ENCODE measurements around the gene SNX8. TPM values are rescaled to one million over a fixed set of nuclear protein-coding genes. Genes with fewer than 3 reads are reported as not detected.
A peak's percentile ranks its signal among the peaks of the same experiment; 100 is the strongest.

Gene SNX8
- total RNA-seq, 1 donor from 2014 or later = 15.6 TPM

GRCh38 chr7:2357571-2357970 lies 43.3 kb upstream of the SNX8 start:
- Mint-ChIP-seq H3K36me3 (ENCODE audit: insufficient read depth) (peaks cover 11% of the 10 kb centered on the region), H3K4me3 (ENCODE audit: low read depth) (no peak overlapping the region), H3K4me1 (ENCODE audit: low read depth) (peaks cover 18% of the 10 kb centered on the region), H3K9me3 (ENCODE audit: low read depth) (no peaks in the 10 kb centered on the region), H3K27ac (peak overlapping the region; percentile 9), H3K27me3 (no peaks in the 10 kb centered on the region)
- no peak for TF ChIP-seq CTCF (IDR thresholded peaks at IDR 0.05; ENCODE audit: unreplicated experiment)
- DNase-seq (ENCODE audit: low spot score, unreplicated experiment) = no peak

- peaks cover 8% of the 10 kb centered on the region for H3K36me3 Mint-ChIP-seq (ENCODE audit: insufficient read depth)
- no peak for TF ChIP-seq CTCF (IDR thresholded peaks at IDR 0.05; ENCODE audit: unreplicated experiment)
- no peaks in the 10 kb centered on the region for H3K27me3 Mint-ChIP-seq
- H3K9me3 Mint-ChIP-seq (ENCODE audit: low read depth) = no peaks in the 10 kb centered on the region
- DNase-seq (ENCODE audit: low spot score, unreplicated experiment) = no peak
- peaks cover 18% of the 10 kb centered on the region for H3K4me1 Mint-ChIP-seq (ENCODE audit: low read depth)
- peak overlapping the region; percentile 51 for H3K27ac Mint-ChIP-seq
- H3K4me3 Mint-ChIP-seq (ENCODE audit: low read depth) = peak overlapping the region; percentile 82
Observed at GRCh38 chr7:2357165-2357564, 42.9 kb upstream of the SNX8 start.

DNA sequence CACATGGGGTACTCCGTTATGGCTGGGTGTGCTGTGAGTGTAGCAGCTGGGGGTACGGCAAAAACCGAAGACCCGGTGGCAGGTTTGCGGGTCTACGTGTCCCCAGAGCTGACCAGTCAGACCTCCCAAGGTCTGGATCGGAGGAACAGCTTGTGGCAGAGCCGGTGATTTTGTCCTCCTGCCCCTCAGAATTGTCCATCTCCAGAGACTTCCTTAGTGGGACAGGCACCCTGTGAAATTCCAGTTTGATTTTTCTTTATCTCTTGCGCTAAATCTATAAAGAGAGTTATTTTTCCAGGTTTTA lies 41.4 kb upstream of the SNX8 start:
- peaks cover 18% of the 10 kb centered on the region for H3K4me1 Mint-ChIP-seq (ENCODE audit: low read depth)
- peak overlapping the region; percentile 91 for H3K27ac Mint-ChIP-seq
- H3K9me3 Mint-ChIP-seq (ENCODE audit: low read depth) = no peaks in the 10 kb centered on the region
- DNase-seq (ENCODE audit: low spot score, unreplicated experiment) = no peak
- no peaks in the 10 kb centered on the region for H3K27me3 Mint-ChIP-seq
- TF ChIP-seq CTCF (IDR thresholded peaks at IDR 0.05; ENCODE audit: unreplicated experiment) = no peak
- peaks cover 6% of the 10 kb centered on the region for H3K36me3 Mint-ChIP-seq (ENCODE audit: insufficient read depth)
- H3K4me3 Mint-ChIP-seq (ENCODE audit: low read depth) = peak overlapping the region; percentile 82

DNA sequence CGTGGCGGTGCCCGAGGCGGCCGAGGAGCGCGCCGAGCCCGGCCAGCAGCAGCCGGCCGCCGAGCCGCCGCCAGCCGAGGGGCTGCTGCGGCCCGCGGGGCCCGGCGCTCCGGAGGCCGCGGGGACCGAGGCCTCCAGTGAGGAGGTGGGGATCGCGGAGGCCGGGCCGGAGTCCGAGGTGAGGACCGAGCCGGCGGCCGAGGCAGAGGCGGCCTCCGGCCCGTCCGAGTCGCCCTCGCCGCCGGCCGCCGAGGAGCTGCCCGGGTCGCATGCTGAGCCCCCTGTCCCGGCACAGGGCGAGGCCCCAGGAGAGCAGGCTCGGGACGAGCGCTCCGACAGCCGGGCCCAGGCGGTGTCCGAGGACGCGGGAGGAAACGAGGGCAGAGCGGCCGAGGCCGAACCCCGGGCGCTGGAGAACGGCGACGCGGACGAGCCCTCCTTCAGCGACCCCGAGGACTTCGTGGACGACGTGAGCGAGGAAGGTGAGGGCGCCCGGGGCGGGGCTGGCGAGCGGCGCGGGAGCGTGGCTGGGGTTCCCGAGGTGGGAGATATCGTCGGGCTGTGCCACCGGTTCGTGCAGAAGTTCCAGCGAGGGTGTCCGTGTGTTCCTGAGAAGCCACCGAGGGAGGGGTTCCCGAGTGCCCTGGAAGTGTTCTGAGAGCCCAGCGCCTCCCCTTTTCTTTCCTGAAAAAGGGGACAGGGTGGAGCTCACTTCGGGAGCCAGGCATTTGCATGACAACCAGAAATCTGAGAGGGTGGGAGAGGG lies 40.9 kb upstream of the SNX8 start:
- Mint-ChIP-seq H3K27ac (peak overlapping the region; percentile 91), H3K36me3 (ENCODE audit: insufficient read depth) (peaks cover 4% of the 10 kb centered on the region), H3K4me3 (ENCODE audit: low read depth) (peak overlapping the region; percentile 94), H3K4me1 (ENCODE audit: low read depth) (peaks cover 18% of the 10 kb centered on the region), H3K9me3 (ENCODE audit: low read depth) (no peaks in the 10 kb centered on the region), H3K27me3 (no peaks in the 10 kb centered on the region)
- no peak for TF ChIP-seq CTCF (IDR thresholded peaks at IDR 0.05; ENCODE audit: unreplicated experiment)
- DNase-seq (ENCODE audit: low spot score, unreplicated experiment) = peak; percentile 12

GRCh38 chr7:2354186-2354938 lies 40.1 kb upstream of the SNX8 start, which contains the start of gene EIF3B:
TSS of gene EIF3B (plus strand) at chr7:2354827. CDS start at chr7:2354922, 95 bp downstream.
- H3K36me3 Mint-ChIP-seq (ENCODE audit: insufficient read depth) = peaks cover 4% of the 10 kb centered on the region
- DNase-seq (ENCODE audit: low spot score, unreplicated experiment) = peak; percentile 67
- no peaks in the 10 kb centered on the region for H3K9me3 Mint-ChIP-seq (ENCODE audit: low read depth)
- peak within 1 kb of the TSS; percentile 100 for H3K27ac Mint-ChIP-seq
- H3K4me1 Mint-ChIP-seq (ENCODE audit: low read depth) = peaks cover 18% of the 10 kb centered on the region
- H3K4me3 Mint-ChIP-seq (ENCODE audit: low read depth) = peak within 1 kb of the TSS; percentile 94
- no peaks in the 10 kb centered on the region for H3K27me3 Mint-ChIP-seq
- no peak for TF ChIP-seq CTCF (IDR thresholded peaks at IDR 0.05; ENCODE audit: unreplicated experiment)
